Sciatic nerve (tissue), 2 donors: ENCODE results near the gene GPR6. TPM values are rescaled to one million over a fixed set of nuclear protein-coding genes. Genes with fewer than 3 reads are reported as not detected.

Source experiments
- ATAC-seq: fragments of 200-7000 bp; cut with Tn5 transposase; one replicate; pipeline ENCODE4 v1.9.1; 2020; ENCODE audit warnings: mild to moderate bottlenecking, moderate library complexity
- DNase-seq: peaks from one replicate; pipeline ENCODE4 v3.0.0-alpha.2; 2020; ENCODE audit warnings: low spot score
- intact Hi-C: fragments of 100-400 bp; cut with DNase I; formaldehyde crosslinking; loops from one replicate; pipeline ENCODE4 v1.14.2; 2022
- total RNA-seq: library from RNA; stranded (reverse); fragmentation: NEBNext Ultra II Directional; extraction: Animal tissue kit (Norgen Biotek cat#: 25700); gene quantifications from one replicate; pipeline ENCODE4 v1.2.1, GENCODE V29; 2021
- donor health status: DM: no; HTN: no; CAD: no.
- donor health status: DM: no; HTN: no; CAD: no.

Gene GPR6
- not detected for total RNA-seq

- ATAC-seq, result peak; percentile 61
- peak; percentile 76 for DNase-seq
- intact Hi-C loops, result no loop called here
Measured at GRCh38 chr6:109978174-109979032, at the start of gene GPR6. GPR6 (plus strand) TSS chr6:109978311; CDS start chr6:109979113, 802 bp downstream.

- ATAC-seq (no peak), DNase-seq (no peak)
- intact Hi-C loops, result loop anchor here (5.0 kb wide), 1 partner anchor 1587 kb away; no protein-coding TSS in a partner anchor
Measured at GRCh38 chr6:109934293-109934692, 43.8 kb upstream of the GPR6 start.

GRCh38 chr6:109939654-109940053 lies 38.5 kb upstream of the GPR6 start:
- ATAC-seq (no peak), DNase-seq (no peak)
- intact Hi-C loops, result no loop called here

GRCh38 chr6:109944448-109944847 lies 33.7 kb upstream of the GPR6 start:
- no peak for ATAC-seq
- intact Hi-C loops, result no loop called here
- DNase-seq, result no peak

- ATAC-seq (no peak), DNase-seq (no peak)
- intact Hi-C loops, result no loop called here
Measured at GRCh38 chr6:109945091-109945490, 33.0 kb upstream of the GPR6 start.

GRCh38 chr6:109946979-109947378 lies 31.1 kb upstream of the GPR6 start:
- no peak for ATAC-seq
- no peak for DNase-seq
- intact Hi-C loops, result no loop called here

GRCh38 chr6:109949281-109950065 lies 28.6 kb upstream of the GPR6 start:
- intact Hi-C loops, result no loop called here
- ATAC-seq, result no peak

GRCh38 chr6:109955491-109955890 lies 22.6 kb upstream of the GPR6 start:
- intact Hi-C loops, result no loop called here
- ATAC-seq (no peak), DNase-seq (no peak)

More at GRCh38 chr6:109949281-109950065, 28.6 kb upstream of the GPR6 start:
- no peak for DNase-seq

- ATAC-seq (no peak), DNase-seq (no peak)
- intact Hi-C loops, result no loop called here
Measured at GRCh38 chr6:109958626-109959025, 19.5 kb upstream of the GPR6 start.

GRCh38 chr6:109961611-109962041 lies 16.5 kb upstream of the GPR6 start:
- intact Hi-C loops, result no loop called here
- ATAC-seq (no peak), DNase-seq (no peak)

GRCh38 chr6:109962271-109962670 lies 15.8 kb upstream of the GPR6 start:
- ATAC-seq, result no peak
- intact Hi-C loops, result no loop called here
- no peak for DNase-seq

GRCh38 chr6:109963598-109964170 lies 14.4 kb upstream of the GPR6 start:
- intact Hi-C loops, result no loop called here
- DNase-seq, result no peak
- no peak for ATAC-seq

- DNase-seq, result no peak
- intact Hi-C loops, result no loop called here
- ATAC-seq, result no peak
Measured at GRCh38 chr6:109964949-109965348, 13.2 kb upstream of the GPR6 start.

GRCh38 chr6:109966299-109966698 lies 11.8 kb upstream of the GPR6 start:
- DNase-seq (no peak), ATAC-seq (no peak)
- intact Hi-C loops, result no loop called here

GRCh38 chr6:109977791-109978173 lies 329 bp upstream of the GPR6 start:
- no peak for DNase-seq
- ATAC-seq, result no peak
- intact Hi-C loops, result no loop called here

GRCh38 chr6:109979033-109979921 lies 1.2 kb downstream of the GPR6 start:
- no peak for ATAC-seq
- intact Hi-C loops, result no loop called here

GRCh38 chr6:109984410-109984809 lies 6.3 kb downstream of the GPR6 start:
- ATAC-seq (no peak), DNase-seq (no peak)
- intact Hi-C loops, result no loop called here

More at GRCh38 chr6:109979033-109979921, 1.2 kb downstream of the GPR6 start:
- DNase-seq, result no peak

GRCh38 chr6:109987196-109987595 lies 9.1 kb downstream of the GPR6 start:
- intact Hi-C loops, result no loop called here
- no peak for ATAC-seq
- no peak for DNase-seq
